Activated CD8-positive, alpha-beta memory T cell treated with anti-CD3 and anti-CD28 coated beads for 1 hour (primary cell): ENCODE results near the gene SPARC.
A peak's percentile ranks its signal among the peaks of the same experiment; 100 is the strongest.

Source experiments
- DNase-seq, 2 donors: peaks; one replicate each; pipeline ENCODE4 v3.0.0-alpha.2; 2020; ENCODE audit warnings: low read depth in 1 of 2; ENCODE audit errors: extremely low read depth in 1 of 2

The SPARC gene

DNA sequence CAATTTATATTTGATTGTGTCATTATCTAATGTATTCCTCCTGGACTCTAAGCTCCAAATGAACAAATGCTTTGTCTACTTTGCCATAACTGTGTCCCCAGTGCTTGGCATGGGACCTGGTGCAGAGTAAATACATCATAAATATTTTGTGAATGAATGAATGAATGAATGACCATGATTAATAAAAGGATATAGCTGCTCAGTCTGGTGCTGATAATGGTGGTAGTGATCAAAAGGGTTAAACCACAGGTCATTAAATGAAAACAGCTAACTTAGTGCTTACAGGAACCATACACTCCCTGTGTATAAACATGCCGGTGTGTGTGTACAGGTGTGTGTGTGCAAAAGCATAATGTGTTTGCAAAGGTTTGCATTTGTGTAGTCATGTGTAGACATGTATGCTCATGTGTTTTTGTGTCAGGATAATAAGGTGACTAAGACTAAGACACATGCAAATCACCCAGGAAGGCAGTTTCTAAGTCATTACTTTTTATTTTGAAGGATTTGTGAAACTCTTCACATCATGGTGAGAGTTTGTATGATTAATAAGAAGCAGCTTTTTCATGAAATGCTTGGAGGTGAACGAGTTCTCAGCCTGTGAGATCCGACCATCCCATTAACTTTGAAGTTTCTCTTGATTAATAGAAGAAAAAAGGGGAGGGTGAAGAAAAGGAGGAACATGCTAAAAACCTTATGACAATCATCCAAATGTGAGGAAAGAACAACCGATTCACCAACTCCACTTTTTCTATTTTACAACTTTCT, 24.6 kb downstream of the SPARC start:
- DNase-seq: no peak

DNA sequence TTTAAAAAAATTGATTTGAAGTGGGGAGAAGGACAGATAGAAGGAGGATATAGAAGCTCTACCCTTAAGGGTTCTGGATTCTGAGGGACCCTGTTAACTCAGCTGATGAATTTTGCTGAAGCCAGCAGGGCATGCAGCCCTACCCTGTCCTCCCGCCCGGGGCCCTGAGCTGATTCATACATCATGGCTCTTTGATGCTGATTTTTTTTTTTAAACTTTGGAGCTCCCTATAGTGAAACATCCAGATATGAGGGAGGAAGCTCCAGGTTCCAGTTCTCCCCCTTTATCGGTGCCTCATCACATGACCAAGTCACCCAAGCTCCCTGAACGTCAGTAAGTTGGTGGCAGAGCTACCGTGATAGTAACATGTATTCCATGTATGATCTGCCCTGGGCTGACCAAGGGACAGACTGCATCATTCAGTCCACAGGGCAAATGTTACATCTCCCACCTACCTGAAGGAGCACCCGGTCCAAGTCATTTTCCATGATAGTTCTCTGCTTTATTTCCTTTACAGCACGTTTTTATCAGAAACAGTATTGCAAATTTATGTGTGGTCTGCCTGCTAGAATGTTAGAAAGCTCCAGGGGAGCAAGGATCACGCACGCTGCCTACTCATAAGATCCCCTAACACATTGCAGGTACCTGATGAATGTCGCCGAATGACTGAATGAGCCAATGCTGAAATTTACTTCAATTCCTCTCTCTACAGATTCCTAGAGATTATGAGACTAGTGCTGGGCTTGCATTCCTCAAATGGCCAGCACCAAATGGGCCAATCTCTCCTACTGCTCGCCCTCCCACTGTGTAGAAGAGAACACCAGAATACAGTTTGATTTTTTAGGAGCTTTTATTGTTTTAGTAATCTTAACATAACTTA, 25.9 kb downstream of the SPARC start:
- no peak for DNase-seq

GRCh38 chr5:151659001-151659754, 27.5 kb downstream of the SPARC start:
- DNase-seq: peak; percentile 21 to 66

- no peak for DNase-seq
Observed at GRCh38 chr5:151657114-151657513, 29.6 kb downstream of the SPARC start.

- DNase-seq: no peak
Observed at GRCh38 chr5:151656311-151656710, 30.4 kb downstream of the SPARC start.

- peak; percentile 4 to 42 for DNase-seq
Observed at GRCh38 chr5:151651997-151652645, 34.6 kb downstream of the SPARC start.

GRCh38 chr5:151648988-151649387, 37.7 kb downstream of the SPARC start:
- DNase-seq: no peak

GRCh38 chr5:151648089-151648488, 38.6 kb downstream of the SPARC start:
- no peak for DNase-seq

GRCh38 chr5:151647320-151647861, 39.3 kb downstream of the SPARC start:
- DNase-seq: no peak

DNA sequence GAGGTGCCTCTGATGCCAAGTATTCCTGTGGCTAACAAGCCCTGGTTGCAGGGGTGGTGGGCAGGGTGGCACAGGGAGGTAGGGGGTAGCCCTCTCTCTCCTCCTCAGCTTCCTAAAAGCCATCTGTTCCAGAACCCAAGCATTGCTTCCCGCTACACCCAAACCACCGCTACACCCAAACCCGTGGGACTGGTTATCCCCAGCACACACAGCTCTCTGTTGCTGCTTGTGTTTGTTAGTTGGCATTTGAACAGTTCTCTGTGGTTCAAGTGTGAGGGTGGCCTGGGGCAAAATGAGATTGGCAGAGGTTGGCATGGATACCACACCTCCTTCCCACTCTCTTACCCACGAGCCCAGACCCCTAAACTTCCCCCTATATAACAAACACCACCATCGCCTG, 40.4 kb downstream of the SPARC start:
- DNase-seq: no peak

DNA sequence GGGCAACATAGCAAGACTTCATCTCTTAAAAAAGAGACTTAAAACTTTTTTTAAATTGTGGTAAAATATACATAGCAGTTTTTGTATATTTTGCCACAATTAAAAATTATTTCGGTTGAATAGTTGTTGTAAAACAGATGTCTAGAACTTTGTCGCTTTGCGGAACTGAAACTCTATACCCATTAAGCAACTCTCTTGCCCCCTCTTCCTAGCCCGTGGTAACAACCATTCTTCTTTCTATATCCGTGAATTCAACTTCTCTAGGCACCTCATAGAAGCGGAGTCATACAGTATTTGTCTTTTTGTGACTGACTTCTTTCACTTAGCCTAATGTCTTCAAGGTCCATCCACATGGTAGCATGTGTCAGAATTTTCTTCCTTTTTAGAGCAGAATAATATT, 43.3 kb downstream of the SPARC start:
- no peak for DNase-seq

GRCh38 chr5:151642472-151643140, 44.1 kb downstream of the SPARC start:
- no peak for DNase-seq

GRCh38 chr5:151638619-151639018, 48.1 kb downstream of the SPARC start:
- DNase-seq: no peak

- no peak for DNase-seq
Observed at GRCh38 chr5:151637676-151638075, 49.0 kb downstream of the SPARC start.

GRCh38 chr5:151633892-151634291, 52.8 kb downstream of the SPARC start:
- DNase-seq: no peak

- no peak for DNase-seq
Observed at GRCh38 chr5:151632941-151633340, 53.8 kb downstream of the SPARC start.

DNA sequence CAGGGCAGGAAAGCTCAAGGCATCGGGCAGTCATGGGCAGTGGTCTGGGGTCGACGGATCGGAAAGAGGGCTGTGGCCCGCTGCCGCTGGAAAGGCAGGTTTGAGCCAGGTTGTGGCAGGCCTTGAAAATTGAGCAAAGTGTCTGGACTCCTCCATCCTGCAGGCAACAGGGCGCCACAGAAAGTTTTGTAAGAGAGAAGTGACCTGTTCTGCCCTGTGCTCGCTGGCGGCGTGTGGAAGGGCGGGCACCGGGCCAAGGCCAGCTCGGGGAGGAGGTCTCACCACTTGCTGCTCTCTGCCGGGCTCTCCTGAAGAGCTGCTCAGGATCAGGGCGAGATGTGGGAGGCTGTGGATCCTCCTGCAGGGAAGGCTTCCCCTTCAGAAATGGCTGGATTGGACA, 54.2 kb downstream of the SPARC start:
- no peak for DNase-seq

DNA sequence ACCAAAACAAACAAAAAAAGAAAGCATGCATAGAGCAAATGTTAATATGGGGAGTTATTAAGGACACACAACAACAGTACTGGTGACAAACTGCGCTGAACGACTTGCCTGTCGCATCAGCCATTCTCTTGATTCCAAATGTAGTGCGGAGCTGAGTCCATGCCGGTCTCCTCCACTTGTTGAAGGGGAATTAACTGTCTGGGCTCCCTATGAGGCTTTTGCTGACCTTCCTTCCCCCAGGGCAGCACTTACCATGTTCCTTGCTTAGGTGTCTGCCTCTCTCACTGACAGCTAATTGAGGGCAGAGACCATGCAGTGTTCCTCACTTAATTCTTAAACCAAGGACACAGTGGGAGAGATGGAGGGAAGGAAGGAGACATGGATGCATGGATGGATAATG, 54.8 kb downstream of the SPARC start:
- DNase-seq: no peak

DNA sequence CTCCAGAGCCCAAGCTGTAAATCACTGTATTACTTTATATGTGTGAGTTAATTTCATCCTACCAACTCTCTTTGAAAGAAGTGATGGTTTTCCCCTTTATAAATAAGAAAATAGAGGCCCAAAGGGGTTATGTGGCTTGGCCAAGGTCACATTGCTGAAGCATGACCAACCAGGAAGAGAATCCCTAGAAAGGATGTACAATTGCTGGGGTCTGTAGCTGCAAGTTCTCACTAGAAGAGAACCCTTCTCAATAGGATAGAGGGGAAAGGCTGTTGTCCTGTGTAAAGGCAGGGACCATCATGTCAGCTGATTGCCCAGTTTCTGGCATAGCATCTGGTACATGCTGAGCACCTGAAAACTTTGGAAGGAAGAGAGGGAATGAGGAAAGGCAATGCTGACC, 56.6 kb downstream of the SPARC start:
- DNase-seq: no peak
